ENCODE data around the gene TRPM1.

Gene TRPM1

DNA sequence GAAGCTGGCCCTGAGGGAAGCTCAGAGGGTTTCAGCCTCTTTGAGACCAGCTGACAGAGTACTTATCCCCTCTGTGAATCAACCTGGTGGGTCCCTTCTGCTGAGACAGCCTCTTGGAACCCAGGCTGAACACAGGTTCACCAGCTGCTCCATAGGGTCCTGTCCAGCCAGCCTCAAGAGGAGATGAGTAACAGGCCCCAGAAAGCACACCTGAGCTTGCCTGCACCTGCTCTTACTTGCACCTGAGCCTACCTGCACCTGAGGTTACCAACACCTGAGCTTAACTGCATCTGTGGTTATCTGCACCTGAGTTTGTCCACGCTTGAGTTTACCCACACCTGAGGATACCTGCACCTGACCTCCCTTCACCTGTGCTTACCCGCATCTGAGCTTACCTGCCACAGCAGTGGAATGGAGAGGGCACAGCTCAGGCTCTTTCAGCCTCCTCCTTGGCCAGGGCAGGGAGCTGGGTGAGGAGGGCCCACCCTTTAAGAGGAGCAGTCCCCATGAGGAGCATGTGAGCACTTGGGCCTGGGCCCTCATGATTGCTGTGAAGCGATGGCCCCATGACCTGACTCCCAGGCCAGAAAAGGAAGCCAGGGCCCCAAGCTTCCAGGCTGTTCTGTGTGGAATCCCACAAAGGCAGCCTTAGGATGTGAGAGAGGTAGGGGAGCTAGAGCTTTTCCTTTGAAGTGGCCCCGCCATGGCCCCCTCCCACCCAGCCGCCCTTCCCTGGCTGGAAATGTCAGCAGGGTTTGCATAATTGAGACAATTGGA, at the start of gene TRPM1:
TRPM1 (minus strand) TSS at position 464 of the 777 bp plus-strand sequence. CDS start 20,370 bp downstream, outside the sequence.
- no peak within 1 kb of the TSS for H3K4me3 ChIP-seq (ENCODE audit: low read depth, low read length)
- TF ChIP-seq, protein P1, sequence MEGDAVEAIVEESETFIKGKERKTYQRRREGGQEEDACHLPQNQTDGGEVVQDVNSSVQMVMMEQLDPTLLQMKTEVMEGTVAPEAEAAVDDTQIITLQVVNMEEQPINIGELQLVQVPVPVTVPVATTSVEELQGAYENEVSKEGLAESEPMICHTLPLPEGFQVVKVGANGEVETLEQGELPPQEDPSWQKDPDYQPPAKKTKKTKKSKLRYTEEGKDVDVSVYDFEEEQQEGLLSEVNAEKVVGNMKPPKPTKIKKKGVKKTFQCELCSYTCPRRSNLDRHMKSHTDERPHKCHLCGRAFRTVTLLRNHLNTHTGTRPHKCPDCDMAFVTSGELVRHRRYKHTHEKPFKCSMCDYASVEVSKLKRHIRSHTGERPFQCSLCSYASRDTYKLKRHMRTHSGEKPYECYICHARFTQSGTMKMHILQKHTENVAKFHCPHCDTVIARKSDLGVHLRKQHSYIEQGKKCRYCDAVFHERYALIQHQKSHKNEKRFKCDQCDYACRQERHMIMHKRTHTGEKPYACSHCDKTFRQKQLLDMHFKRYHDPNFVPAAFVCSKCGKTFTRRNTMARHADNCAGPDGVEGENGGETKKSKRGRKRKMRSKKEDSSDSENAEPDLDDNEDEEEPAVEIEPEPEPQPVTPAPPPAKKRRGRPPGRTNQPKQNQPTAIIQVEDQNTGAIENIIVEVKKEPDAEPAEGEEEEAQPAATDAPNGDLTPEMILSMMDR (IDR thresholded peaks at IDR 0.05; ENCODE audit: borderline replicate concordance, insufficient read depth, low read depth, low read length) = no peak

DNA sequence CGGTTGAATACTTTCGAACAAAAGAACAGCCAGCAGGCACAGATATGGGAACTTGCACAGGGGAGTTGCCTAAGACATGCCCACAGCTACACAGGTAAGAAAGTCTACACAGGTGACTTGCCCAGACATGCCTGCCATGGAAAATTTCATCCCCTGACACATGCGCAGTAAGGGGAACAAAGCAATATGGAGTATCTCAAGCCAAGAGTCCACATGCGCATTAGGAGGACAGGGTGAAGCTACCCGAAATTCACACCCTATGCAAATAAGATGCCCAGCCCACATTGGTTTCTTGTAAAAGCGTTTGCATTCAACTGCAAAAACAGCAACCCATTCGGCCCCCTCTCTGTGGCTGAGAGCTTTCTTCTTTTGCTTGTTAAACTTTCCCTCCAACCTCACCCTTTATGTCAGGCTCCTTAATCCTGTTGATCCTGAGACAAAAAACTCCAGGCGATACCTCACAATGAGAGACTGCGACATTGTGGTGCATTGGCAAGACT, 49.3 kb upstream of the TRPM1 start:
- H3K4me3 ChIP-seq (ENCODE audit: low read depth, low read length) = no peak overlapping the region
- TF ChIP-seq, protein P1 (IDR thresholded peaks at IDR 0.05; ENCODE audit: borderline replicate concordance, insufficient read depth, low read depth, low read length) = no peak

DNA sequence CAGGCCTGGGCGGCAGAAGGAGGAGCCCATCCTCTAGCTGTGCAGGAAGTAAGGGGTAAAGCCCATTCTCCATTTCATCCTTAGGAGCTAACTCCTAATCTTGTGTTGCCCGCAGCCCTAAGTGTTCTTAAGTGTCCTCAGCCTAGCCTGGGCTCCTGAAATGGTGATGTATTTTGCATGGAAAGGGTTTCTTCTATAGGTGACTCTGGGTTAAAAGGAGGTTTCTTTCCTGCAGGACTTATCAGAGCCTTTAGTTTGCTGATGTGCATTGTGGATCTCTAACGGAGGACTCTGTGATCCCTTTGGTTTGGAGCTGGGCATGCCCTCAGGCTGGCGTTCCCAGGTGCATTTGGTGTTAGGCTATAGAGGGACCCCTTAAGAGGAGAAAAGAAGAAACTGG, 48.5 kb upstream of the TRPM1 start:
- no peak overlapping the region for H3K4me3 ChIP-seq (ENCODE audit: low read depth, low read length)
- TF ChIP-seq, protein P1 (IDR thresholded peaks at IDR 0.05; ENCODE audit: borderline replicate concordance, insufficient read depth, low read depth, low read length) = no peak

DNA sequence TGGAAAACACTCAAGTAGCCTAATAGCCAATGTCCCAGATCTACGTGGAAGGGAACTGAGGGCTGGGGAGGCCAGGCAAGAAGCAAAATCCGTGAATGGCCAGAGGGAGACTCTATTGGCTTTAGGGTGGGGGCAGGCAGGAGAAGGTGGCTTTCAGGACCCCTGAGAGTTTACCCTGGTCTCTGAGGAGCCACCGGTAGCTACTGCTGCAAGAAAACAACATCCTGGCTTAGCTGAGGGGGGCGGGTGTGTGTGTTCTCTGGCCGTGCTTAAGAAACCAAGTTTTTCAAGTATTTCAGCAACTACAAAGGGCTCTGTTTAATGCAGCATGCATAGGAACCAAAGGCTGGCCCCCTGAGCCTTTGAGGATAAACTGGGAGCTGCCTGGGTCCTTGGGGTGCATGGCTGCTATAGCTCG, 47.6 kb upstream of the TRPM1 start:
- H3K4me3 ChIP-seq (ENCODE audit: low read depth, low read length) = no peak overlapping the region
- TF ChIP-seq, protein P1 (IDR thresholded peaks at IDR 0.05; ENCODE audit: borderline replicate concordance, insufficient read depth, low read depth, low read length) = no peak

DNA sequence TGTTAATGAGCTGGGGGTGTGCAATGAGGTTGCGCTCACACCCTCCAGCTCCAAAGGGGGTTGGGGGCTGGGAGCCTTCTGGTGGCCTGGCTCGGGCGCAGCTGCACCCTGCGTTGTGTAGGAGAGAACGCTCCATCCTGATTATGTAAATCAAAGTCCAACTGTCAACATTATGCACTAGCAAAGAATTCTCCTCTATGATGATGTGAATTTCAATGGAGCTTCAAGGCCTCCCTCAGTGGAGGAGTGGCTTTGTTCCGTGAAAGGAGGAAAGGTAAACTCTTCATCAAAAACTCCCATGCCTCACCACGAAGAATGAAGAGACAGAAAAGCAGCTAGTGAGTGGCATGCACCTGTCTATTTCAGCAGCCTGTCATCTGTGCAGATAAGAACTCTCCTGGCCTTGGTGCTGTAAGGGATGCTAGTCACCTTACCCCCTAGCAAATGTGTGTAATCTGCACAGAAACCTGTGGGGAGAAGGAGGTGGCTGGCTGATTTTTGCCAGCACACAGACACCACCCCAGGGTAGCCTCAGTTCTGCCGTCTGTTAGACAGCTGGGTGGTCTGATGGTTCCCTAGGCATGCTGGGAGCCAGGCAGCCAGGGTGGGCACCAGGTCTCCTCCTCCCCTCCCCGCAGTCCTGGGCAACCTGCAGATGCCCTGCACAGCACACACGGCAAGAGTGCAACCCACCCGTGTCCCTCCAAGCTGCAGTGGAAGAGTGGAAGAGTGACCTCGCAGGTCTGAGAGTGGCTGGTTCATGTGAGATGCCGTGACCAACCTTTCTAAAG, 47.0 kb upstream of the TRPM1 start:
- TF ChIP-seq, protein P1 (IDR thresholded peaks at IDR 0.05; ENCODE audit: borderline replicate concordance, insufficient read depth, low read depth, low read length) = no peak
- H3K4me3 ChIP-seq (ENCODE audit: low read depth, low read length) = no peak overlapping the region

DNA sequence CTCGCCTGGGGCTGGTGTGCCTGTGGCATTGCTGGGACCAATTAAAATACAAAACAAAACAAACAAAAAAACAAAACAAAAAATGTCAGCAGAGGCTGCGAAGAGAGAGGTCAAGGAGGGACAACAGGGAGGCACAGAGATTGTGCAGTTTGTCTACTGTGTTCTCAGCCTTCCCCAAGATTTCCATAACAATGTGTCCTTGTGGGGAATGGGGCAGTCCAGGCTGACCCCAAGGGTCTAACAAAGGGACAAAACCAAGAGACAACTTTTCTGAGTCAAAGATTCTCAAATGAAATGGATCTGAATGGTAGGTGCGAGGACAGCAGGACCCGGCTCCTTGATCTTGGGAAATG, 46.4 kb upstream of the TRPM1 start:
- TF ChIP-seq, protein P1 (IDR thresholded peaks at IDR 0.05; ENCODE audit: borderline replicate concordance, insufficient read depth, low read depth, low read length) = no peak

More for the DNA sequence above, 46.4 kb upstream of the TRPM1 start:
- no peak overlapping the region for H3K4me3 ChIP-seq (ENCODE audit: low read depth, low read length)

Measured in GM12875 (cell line).